ENCODE measurements around the gene P3H2. TPM values are rescaled to one million over a fixed set of nuclear protein-coding genes. Genes with fewer than 3 reads are reported as not detected.
"Not testable (repeated sequence)": the region's sequence is repeated elsewhere in the genome, so short reads cannot be mapped to it uniquely, and the experiment has no call there.

The P3H2 gene
- 1 to 10 TPM in 1 of 3 donors, not detected in 2; 2.2 TPM for polyA plus RNA-seq

DNA sequence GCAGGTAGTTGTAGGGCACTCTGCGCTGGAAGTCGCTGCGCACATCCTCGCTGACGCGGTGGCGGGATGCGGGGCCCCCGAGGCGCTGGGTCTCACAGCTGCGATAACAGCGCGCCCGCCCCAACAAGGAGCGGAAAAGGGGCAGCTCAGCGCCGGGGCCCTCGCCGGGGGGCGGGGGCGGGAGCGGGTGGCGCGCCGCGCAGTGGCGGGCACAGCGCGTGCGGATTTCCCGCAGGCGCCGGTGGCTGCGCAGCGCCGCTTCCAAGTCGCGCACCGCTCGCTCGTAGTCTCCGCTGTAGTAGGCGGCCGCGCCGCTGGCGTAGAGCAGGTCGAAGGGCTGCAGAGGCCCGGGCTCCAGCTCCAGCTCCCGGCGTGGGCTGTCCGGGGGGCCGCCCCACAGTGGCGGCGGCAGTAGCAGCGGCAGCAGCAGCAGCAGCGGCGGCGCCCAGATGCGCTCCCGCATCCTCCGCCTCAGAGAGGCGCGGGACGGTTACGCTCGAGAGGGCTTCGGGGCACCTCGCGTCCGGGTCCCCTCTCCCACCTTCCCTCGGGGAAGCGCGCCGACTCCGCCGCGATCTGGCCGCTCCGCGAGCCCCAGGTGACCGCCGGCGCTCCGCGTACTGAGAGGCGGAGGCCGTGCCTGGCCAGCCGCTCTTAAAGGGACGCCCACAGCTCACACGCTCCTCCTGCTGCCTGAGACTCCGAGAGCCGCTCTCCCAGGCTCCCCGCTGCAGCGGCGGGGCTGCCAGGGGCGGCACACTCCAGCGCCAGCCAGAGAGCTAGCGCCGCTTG lies at the start of gene P3H2:
TSS of gene P3H2 (minus strand) at position 629 of the 792 bp plus-strand sequence. CDS start at position 463, 166 bp downstream.
- H3K9me3 Mint-ChIP-seq = peaks cover 0 to 17% (median 5%) of the 10 kb centered on the region in 6 donors
- peaks cover 5 to 21% (median 15%) of the 10 kb centered on the region in 3 donors for H3K27me3 Mint-ChIP-seq (ENCODE audit: low read depth in 3 of 3)
- DNase-seq = no peak
- peaks cover 2 to 8% of the 10 kb centered on the region in 2 donors for H3K4me1 Mint-ChIP-seq
- peaks cover 4 to 7% (median 5%) of the 10 kb centered on the region in 3 donors for H3K36me3 Mint-ChIP-seq
- no peak within 1 kb of the TSS for H3K27ac Mint-ChIP-seq
- H3K4me3 Mint-ChIP-seq = peak within 1 kb of the TSS in 2 of 5 donors; percentile 4 to 64

GRCh38 chr3:190169877-190170276 lies 49.2 kb upstream of the P3H2 start:
- no peaks in the 10 kb centered on the region for H3K27me3 Mint-ChIP-seq (ENCODE audit: low read depth in 3 of 3)
- peaks cover 0 to 2% (median under 1%) of the 10 kb centered on the region in 6 donors for H3K9me3 Mint-ChIP-seq
- H3K4me3 Mint-ChIP-seq = peak overlapping the region; percentile 39 to 80 (median 66)
- H3K4me1 Mint-ChIP-seq = peaks cover 4 to 10% of the 10 kb centered on the region in 2 donors
- no peaks in the 10 kb centered on the region for H3K36me3 Mint-ChIP-seq
- no peak for DNase-seq
- peak overlapping the region in 5 of 6 donors; percentile 20 to 50 (median 42) for H3K27ac Mint-ChIP-seq

- Mint-ChIP-seq H3K27ac (peak overlapping the region in 1 of 6 donors; percentile 27), H3K9me3 (peaks cover 0 to 2% (median under 1%) of the 10 kb centered on the region in 6 donors), H3K27me3 (ENCODE audit: low read depth in 3 of 3) (no peaks in the 10 kb centered on the region), H3K4me1 (peaks cover 4 to 10% of the 10 kb centered on the region in 2 donors), H3K36me3 (no peaks in the 10 kb centered on the region), H3K4me3 (peak overlapping the region in 3 of 5 donors; percentile 66 to 80 (median 74))
- DNase-seq = no peak
Measured at GRCh38 chr3:190169243-190169642, 48.5 kb upstream of the P3H2 start.

DNA sequence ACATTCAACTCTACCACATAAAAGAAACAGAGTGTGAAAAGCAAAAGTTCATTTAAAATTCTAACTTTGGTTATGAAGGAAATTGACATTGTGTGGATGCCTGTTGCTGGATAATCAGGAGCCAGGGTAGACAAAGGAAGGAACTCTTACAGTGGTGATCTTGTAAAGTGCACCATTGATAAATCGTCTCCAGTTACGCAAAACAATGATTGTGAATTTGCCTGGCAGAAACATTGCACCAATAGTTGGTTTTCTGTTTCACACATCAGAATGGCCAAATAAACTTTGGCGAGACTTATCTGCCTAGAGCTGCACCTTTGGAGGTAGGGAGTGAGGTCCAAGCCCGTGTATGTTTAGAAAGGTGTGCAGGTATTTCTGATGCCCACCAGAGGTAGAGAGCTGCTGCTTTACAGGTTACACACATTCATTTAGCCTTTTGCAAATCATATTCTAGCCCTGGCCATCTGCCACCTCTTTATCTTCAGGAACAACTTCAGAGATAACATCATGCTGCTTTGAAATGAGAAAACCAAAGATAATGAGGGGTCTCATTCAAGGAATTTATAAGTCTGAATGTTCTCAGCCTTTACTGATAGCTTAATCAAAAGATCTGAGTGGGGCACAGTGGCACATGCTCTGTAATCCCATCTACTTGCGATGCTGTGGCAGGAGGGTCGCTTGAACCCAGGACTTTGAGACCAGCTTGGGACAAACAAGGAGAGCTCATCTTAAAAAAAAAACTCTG lies 47.4 kb upstream of the P3H2 start:
- peaks cover 0 to 7% (median 0%) of the 10 kb centered on the region in 6 donors for H3K9me3 Mint-ChIP-seq
- H3K36me3 Mint-ChIP-seq = no peaks in the 10 kb centered on the region
- H3K4me1 Mint-ChIP-seq = peaks cover 4 to 10% of the 10 kb centered on the region in 2 donors
- no peak overlapping the region for H3K27ac Mint-ChIP-seq
- no peak overlapping the region for H3K4me3 Mint-ChIP-seq
- no peak for DNase-seq
- no peaks in the 10 kb centered on the region for H3K27me3 Mint-ChIP-seq (ENCODE audit: low read depth in 3 of 3)

- H3K27me3 Mint-ChIP-seq (ENCODE audit: low read depth in 3 of 3) = peaks cover 0 to 2% (median 0%) of the 10 kb centered on the region in 3 donors
- no peak overlapping the region for H3K4me3 Mint-ChIP-seq
Measured at GRCh38 chr3:190166948-190167347, 46.3 kb upstream of the P3H2 start.

GRCh38 chr3:190165253-190165652 lies 44.6 kb upstream of the P3H2 start:
- Mint-ChIP-seq H3K27me3 (ENCODE audit: low read depth in 3 of 3) (peaks cover 0 to 5% (median 2%) of the 10 kb centered on the region in 3 donors), H3K36me3 (no peaks in the 10 kb centered on the region), H3K9me3 (peaks cover 0 to 10% (median 3%) of the 10 kb centered on the region in 6 donors), H3K27ac (no peak overlapping the region), H3K4me1 (peaks cover 4 to 10% of the 10 kb centered on the region in 2 donors), H3K4me3 (no peak overlapping the region)
- DNase-seq = no peak

More at GRCh38 chr3:190166948-190167347, 46.3 kb upstream of the P3H2 start:
- no peak for DNase-seq
- no peak overlapping the region for H3K27ac Mint-ChIP-seq
- H3K36me3 Mint-ChIP-seq = no peaks in the 10 kb centered on the region
- peaks cover 4 to 10% of the 10 kb centered on the region in 2 donors for H3K4me1 Mint-ChIP-seq
- H3K9me3 Mint-ChIP-seq = peaks cover 0 to 7% (median 2%) of the 10 kb centered on the region in 6 donors

DNA sequence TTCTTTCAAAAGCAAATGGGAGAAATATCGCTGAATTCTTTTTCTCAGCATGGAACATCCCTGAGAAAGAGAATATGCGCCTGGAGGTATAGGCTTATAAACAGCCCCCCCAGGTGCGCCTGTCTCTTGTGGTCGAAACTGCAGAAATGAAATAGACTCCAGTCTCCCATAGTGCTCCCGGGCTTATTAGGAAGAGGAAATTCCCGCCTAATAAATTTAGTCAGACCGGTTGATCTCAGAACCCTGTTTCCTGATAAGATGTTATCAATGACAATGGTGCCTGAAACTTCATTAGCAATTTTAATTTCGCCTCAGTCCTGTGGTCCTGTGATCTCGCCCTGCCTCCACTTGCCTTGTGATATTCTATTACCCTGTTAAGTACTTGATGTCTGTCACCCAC lies 41.3 kb upstream of the P3H2 start:
- H3K27me3 Mint-ChIP-seq (ENCODE audit: low read depth in 3 of 3) = not testable (repeated sequence)

DNA sequence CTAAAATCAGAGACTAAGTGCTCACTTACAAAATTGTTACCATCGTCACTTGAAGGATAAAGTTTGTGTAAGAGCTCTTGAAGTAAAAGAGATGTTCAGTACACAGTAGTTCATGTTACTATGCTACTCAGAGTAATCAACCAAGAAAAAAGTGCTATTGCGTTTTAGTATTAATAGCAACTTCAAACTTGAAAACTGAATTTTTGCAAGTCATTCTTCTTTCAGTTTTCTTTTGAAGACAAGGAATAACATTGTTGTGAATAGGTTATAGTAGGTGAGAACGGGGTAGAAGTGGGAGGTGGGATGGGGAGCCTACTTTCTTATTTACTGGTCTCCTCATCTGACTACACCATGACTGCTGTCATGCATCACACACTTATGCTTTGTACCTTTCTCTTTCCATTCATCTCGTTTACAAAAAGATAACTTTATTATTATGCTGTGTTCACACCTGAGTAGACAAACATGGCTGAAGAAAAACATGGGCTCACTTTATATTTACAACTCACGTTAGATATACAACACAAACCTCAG lies 39.3 kb upstream of the P3H2 start:
- Mint-ChIP-seq H3K27me3 (ENCODE audit: low read depth in 3 of 3) (peaks cover 0 to 5% (median 2%) of the 10 kb centered on the region in 3 donors), H3K4me1 (no peaks in the 10 kb centered on the region), H3K4me3 (no peak overlapping the region), H3K27ac (no peak overlapping the region), H3K36me3 (no peaks in the 10 kb centered on the region), H3K9me3 (peaks cover 0 to 25% (median 4%) of the 10 kb centered on the region in 6 donors)
- no peak for DNase-seq

More for the DNA sequence above, 41.3 kb upstream of the P3H2 start:
- not testable (repeated sequence) for H3K36me3 Mint-ChIP-seq, H3K27ac Mint-ChIP-seq, H3K4me3 Mint-ChIP-seq, H3K4me1 Mint-ChIP-seq, DNase-seq
- peaks cover 0 to 15% (median 3%) of the 10 kb centered on the region in 6 donors for H3K9me3 Mint-ChIP-seq

DNA sequence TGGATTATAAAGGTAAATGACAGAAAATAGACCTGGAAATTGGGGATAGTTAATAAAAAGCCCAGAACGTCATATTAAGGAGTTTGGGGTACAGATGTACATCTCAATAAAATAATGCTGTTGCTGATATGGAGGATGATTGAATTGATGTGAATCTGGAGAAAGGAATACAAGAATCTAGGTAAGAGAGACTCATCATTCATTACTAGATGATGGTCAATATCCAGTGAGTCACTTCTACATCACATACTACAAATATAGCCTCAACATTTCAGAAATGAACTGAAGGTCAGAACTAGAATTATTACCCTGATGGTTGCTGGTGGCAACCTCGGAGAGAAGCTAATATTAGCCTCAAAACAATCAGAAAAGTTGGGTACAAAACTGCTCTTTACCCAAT lies 37.6 kb upstream of the P3H2 start:
- Mint-ChIP-seq H3K9me3 (peaks cover 0 to 27% (median 2%) of the 10 kb centered on the region in 6 donors), H3K27me3 (ENCODE audit: low read depth in 3 of 3) (peaks cover 0 to 5% (median 2%) of the 10 kb centered on the region in 3 donors), H3K27ac (no peak overlapping the region), H3K4me1 (no peaks in the 10 kb centered on the region), H3K36me3 (no peaks in the 10 kb centered on the region), H3K4me3 (no peak overlapping the region)
- no peak for DNase-seq

- no peaks in the 10 kb centered on the region for H3K36me3 Mint-ChIP-seq
- H3K27me3 Mint-ChIP-seq (ENCODE audit: low read depth in 3 of 3) = no peaks in the 10 kb centered on the region
- peaks cover 0 to 17% (median 2%) of the 10 kb centered on the region in 6 donors for H3K9me3 Mint-ChIP-seq
- no peak overlapping the region for H3K27ac Mint-ChIP-seq
- no peak for DNase-seq
- H3K4me3 Mint-ChIP-seq = no peak overlapping the region
- no peaks in the 10 kb centered on the region for H3K4me1 Mint-ChIP-seq
Measured at GRCh38 chr3:190155752-190156151, 35.1 kb upstream of the P3H2 start.

DNA sequence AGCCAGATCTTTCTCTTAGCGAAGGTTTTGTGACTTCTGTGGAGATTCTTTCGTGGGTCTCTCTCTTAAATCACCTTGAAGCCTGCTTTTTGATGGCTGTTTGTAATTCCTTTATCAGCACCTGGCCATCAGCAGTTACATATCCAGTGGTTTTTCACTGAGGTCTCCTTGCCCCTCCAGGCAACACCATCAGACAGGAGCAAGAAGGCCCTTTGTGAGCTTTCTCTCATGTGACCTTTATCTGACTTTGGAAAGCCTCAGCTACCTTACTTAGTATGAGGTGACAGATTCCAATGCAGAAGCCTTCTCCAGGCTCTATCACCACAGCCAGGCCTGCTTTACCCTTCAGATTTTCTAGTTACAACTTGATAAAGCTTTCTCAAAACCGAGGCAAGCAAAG lies 30.0 kb upstream of the P3H2 start:
- no peak for DNase-seq
- Mint-ChIP-seq H3K36me3 (no peaks in the 10 kb centered on the region), H3K27ac (no peak overlapping the region), H3K9me3 (peaks cover 0 to 8% (median 4%) of the 10 kb centered on the region in 6 donors), H3K4me3 (no peak overlapping the region), H3K27me3 (ENCODE audit: low read depth in 3 of 3) (no peaks in the 10 kb centered on the region), H3K4me1 (no peaks in the 10 kb centered on the region)

DNA sequence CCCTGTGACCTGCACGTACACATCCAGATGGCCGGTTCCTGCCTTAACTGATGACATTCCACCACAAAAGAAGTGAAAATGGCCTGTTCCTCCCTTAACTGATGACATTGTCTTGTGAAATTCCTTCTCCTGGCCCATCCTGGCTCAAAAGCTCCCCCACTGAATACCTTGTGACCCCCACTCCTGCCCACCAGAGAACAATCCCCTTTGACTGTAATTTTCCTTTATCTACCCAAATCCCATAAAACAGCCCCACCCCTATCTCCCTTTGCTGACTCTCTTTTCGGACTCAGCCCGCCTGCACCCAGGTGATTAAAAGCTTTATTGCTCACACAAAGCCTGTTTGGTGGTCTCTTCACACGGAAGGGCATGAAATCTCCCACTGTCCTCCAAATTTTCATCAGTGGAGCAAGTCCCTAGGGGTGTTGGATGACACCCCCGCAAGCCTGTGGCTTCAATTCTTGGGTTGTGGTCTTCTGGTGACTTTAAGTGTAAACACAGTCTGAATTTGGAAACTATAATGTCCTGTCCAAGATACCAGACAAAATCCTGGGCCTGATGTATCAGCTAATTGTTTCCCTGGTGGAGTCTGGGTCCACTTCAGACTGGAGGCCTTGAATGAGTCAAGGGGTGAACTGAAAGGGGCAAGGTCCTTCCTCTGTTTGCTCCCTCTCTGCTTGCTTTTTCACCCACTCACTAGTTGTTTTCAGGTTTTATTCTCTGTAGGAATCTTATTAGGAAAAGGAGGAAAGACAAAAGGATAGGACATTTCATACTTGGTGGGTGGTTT lies 29.3 kb upstream of the P3H2 start:
- not testable (repeated sequence) for H3K9me3 Mint-ChIP-seq; H3K27me3 Mint-ChIP-seq (ENCODE audit: low read depth in 3 of 3); H3K4me1 Mint-ChIP-seq; H3K36me3 Mint-ChIP-seq; DNase-seq; H3K4me3 Mint-ChIP-seq; H3K27ac Mint-ChIP-seq

DNA sequence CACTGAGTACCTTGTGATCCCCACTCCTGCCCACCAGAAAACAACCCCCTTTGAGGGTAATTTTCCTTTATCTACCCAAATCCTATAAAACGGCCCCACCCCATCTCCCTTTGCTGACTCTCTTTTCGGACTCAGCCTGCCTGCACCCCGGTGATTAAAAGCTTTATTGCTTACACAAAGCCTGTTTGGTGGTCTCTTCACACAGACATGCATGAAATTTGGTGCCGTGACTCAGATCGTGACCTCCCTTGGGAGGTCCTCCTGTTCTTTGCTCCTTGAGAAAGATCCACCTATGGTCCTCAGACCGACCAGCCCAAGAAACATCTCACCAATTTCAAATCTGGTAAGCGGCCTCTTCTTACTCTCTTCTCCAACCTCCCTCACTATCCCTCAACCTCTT lies 24.1 kb upstream of the P3H2 start:
- not testable (repeated sequence) for DNase-seq; H3K4me3 Mint-ChIP-seq; H3K27ac Mint-ChIP-seq; H3K27me3 Mint-ChIP-seq (ENCODE audit: low read depth in 3 of 3); H3K4me1 Mint-ChIP-seq; H3K36me3 Mint-ChIP-seq; H3K9me3 Mint-ChIP-seq

All from immature natural killer cell (primary cell).